Progenitor cell of endocrine pancreas (in vitro differentiated cells): Measurements from ENCODE around the gene OPTN. TPM values are rescaled to one million over a fixed set of nuclear protein-coding genes. Genes with fewer than 3 reads are reported as not detected.
A peak's percentile ranks its signal among the peaks of the same experiment; 100 is the strongest.

Source experiments
- DNase-seq: peaks from one replicate; pipeline ENCODE4 v3.0.0; 2021; ENCODE audit warnings: low spot score; ENCODE audit not compliant: unreplicated experiment
- H3K27ac Mint-ChIP-seq: 2 replicates; pipeline ENCODE4 v1.8.0; 2021; ENCODE audit warnings: mild to moderate bottlenecking, moderate library complexity, mixed read lengths
- H3K27me3 Mint-ChIP-seq: 2 replicates; pipeline ENCODE4 v1.8.0; 2021; ENCODE audit warnings: mixed read lengths
- H3K36me3 Mint-ChIP-seq: 2 replicates; pipeline ENCODE4 v1.8.0; 2022; ENCODE audit warnings: mixed read lengths; ENCODE audit not compliant: insufficient read depth
- H3K4me1 Mint-ChIP-seq: 2 replicates; pipeline ENCODE4 v1.8.0; 2021; ENCODE audit warnings: low read depth, mixed read lengths
- H3K4me3 Mint-ChIP-seq: 2 replicates; pipeline ENCODE4 v1.8.0; 2021; ENCODE audit warnings: low read depth, mild to moderate bottlenecking, moderate library complexity, mixed read lengths
- H3K9me3 Mint-ChIP-seq: 2 replicates; pipeline ENCODE4 v1.8.0; 2021; ENCODE audit warnings: low read depth, mixed read lengths
- CTCF ChIP-seq: fragments of 200-600 bp; sonication (generic); IDR thresholded peaks from one replicate; pipeline ENCODE4 v1.5.0; 2021; ENCODE audit warnings: antibody characterized with exemption, mild to moderate bottlenecking; ENCODE audit not compliant: unreplicated experiment
- total RNA-seq: library from RNA; stranded (reverse); gene quantifications from 2 replicates; pipeline ENCODE4 v1.2.1, GENCODE V29; 2021

Gene OPTN
- total RNA-seq, 1 donor from 2014 or later: 6.8 TPM

GRCh38 chr10:13158401-13158800, 58.4 kb downstream of the OPTN start:
- Mint-ChIP-seq H3K4me1 (peaks cover 10% of the 10 kb centered on the region), H3K27ac (no peak overlapping the region), H3K27me3 (no peaks in the 10 kb centered on the region), H3K36me3 (no peaks in the 10 kb centered on the region), H3K4me3 (no peak overlapping the region), H3K9me3 (no peaks in the 10 kb centered on the region)
- no peak for DNase-seq
- TF ChIP-seq CTCF: no peak

- peak; percentile 95 for DNase-seq
- Mint-ChIP-seq H3K36me3 (peaks cover 3% of the 10 kb centered on the region), H3K27ac (peak within 1 kb of the TSS; percentile 71), H3K4me1 (peaks cover 10% of the 10 kb centered on the region), H3K4me3 (peak within 1 kb of the TSS; percentile 77), H3K9me3 (no peaks in the 10 kb centered on the region), H3K27me3 (no peaks in the 10 kb centered on the region)
- peak; percentile 89 for TF ChIP-seq CTCF
Observed at GRCh38 chr10:13160934-13161856, 61.2 kb downstream of the OPTN start, which contains the start of gene MCM10. Gene MCM10 (plus strand): TSS chr10:13161558. CDS start chr10:13164203, 2,645 bp downstream.

GRCh38 chr10:13161857-13162271, 61.9 kb downstream of the OPTN start:
- H3K4me1 Mint-ChIP-seq: peaks cover 10% of the 10 kb centered on the region
- DNase-seq: no peak
- H3K36me3 Mint-ChIP-seq: peaks cover 3% of the 10 kb centered on the region
- no peaks in the 10 kb centered on the region for H3K9me3 Mint-ChIP-seq
- TF ChIP-seq CTCF: no peak
- H3K27ac Mint-ChIP-seq: no peak overlapping the region
- H3K4me3 Mint-ChIP-seq: peak overlapping the region; percentile 77
- no peaks in the 10 kb centered on the region for H3K27me3 Mint-ChIP-seq

- Mint-ChIP-seq H3K27ac (no peak overlapping the region), H3K36me3 (peaks cover 5% of the 10 kb centered on the region), H3K27me3 (no peaks in the 10 kb centered on the region), H3K9me3 (no peaks in the 10 kb centered on the region), H3K4me1 (peaks cover 10% of the 10 kb centered on the region), H3K4me3 (no peak overlapping the region)
- DNase-seq: no peak
- no peak for TF ChIP-seq CTCF
Observed at GRCh38 chr10:13163859-13164258, 63.9 kb downstream of the OPTN start.

GRCh38 chr10:13165177-13165576, 65.2 kb downstream of the OPTN start:
- Mint-ChIP-seq H3K36me3 (peaks cover 5% of the 10 kb centered on the region), H3K9me3 (no peaks in the 10 kb centered on the region), H3K4me3 (no peak overlapping the region), H3K4me1 (peaks cover 10% of the 10 kb centered on the region), H3K27me3 (no peaks in the 10 kb centered on the region), H3K27ac (no peak overlapping the region)
- no peak for DNase-seq
- no peak for TF ChIP-seq CTCF
